Prostate gland (tissue), 2 donors: ENCODE data around the gene F8A1. TPM values are rescaled to one million over a fixed set of nuclear protein-coding genes. Genes with fewer than 3 reads are reported as not detected.
"Not testable (repeated sequence)": the region's sequence is repeated elsewhere in the genome, so short reads cannot be mapped to it uniquely, and the experiment has no call there.

Experiments used
- DNase-seq: peaks from one replicate; pipeline ENCODE4 v3.0.0-alpha.2; 2019; ENCODE audit warnings: low spot score
- H3K27ac ChIP-seq, 2 donors: fragments of 200-600 bp; sonication (generic); 2 replicates each; pipeline ENCODE4 v1.5.1; 2017 to 2019
- H3K27me3 ChIP-seq: fragments of 200-600 bp; sonication (generic); replicated peaks from 2 replicates; pipeline ENCODE4 v1.5.1; 2019; ENCODE audit not compliant: insufficient read depth
- H3K36me3 ChIP-seq, 2 donors: fragments of 200-600 bp; sonication (generic); 1 replicate in 1 of 2; 2 replicates in 1 of 2; pipeline versions ENCODE4 v1.5.1 to v1.8.1; 2017 to 2019
- H3K4me1 ChIP-seq: fragments of 200-600 bp; sonication (generic); replicated peaks from 2 replicates; pipeline ENCODE4 v1.5.1; 2019
- H3K4me3 ChIP-seq, 2 donors: fragments of 200-600 bp; sonication (generic); 2 replicates each; pipeline ENCODE4 v1.5.1; 2017 to 2019
- H3K9me3 ChIP-seq: fragments of 200-600 bp; sonication (generic); 2 replicates; pipeline ENCODE4 v1.5.1; 2017
- POLR2A ChIP-seq: fragments of 450-650 bp; IDR thresholded peaks from one replicate; pipeline ENCODE4 v1.6.1; 2016; ENCODE audit warnings: antibody characterized with exemption, mild to moderate bottlenecking
- POLR2AphosphoS5 ChIP-seq: sonication (generic); formaldehyde crosslinking; IDR thresholded peaks from one replicate; pipeline ENCODE4 v1.6.1; 2017; ENCODE audit warnings: antibody characterized with exemption
- WGBS: methylation state at CpG from one replicate; pipeline ENCODE4 v1.1.5; 2018; 5-methylcytosine and 5-hydroxymethylcytosine counted together
- intact Hi-C: fragments of 100-400 bp; cut with DNase I; formaldehyde crosslinking; loops from one replicate; pipeline ENCODE4 v1.14.2; 2022
- total RNA-seq, 2 donors: library from RNA; depleted of rRNA; stranded (reverse); fragments of >200 nt; gene quantifications; one replicate each; pipeline ENCODE4 v1.1.0, GENCODE V29; 2016
- TF ChIP-seq, protein P1 (sequence below), 4 experiments: fragments of 200-600 bp in 2 of 4; fragments of 450-650 bp in 2 of 4; sonication (generic) in 2 of 4; IDR thresholded peaks; 1 replicate in 3 of 4; 2 replicates in 1 of 4; pipeline ENCODE4 v1.5.1; 2016 to 2019; ENCODE audit warnings: antibody characterized with exemption in 4 of 4, mild to moderate bottlenecking in 2 of 4, moderate library complexity in 2 of 4

Gene F8A1
- total RNA-seq, 2 donors from 2014 or later = 12.3 TPM; not detected in 1

DNA sequence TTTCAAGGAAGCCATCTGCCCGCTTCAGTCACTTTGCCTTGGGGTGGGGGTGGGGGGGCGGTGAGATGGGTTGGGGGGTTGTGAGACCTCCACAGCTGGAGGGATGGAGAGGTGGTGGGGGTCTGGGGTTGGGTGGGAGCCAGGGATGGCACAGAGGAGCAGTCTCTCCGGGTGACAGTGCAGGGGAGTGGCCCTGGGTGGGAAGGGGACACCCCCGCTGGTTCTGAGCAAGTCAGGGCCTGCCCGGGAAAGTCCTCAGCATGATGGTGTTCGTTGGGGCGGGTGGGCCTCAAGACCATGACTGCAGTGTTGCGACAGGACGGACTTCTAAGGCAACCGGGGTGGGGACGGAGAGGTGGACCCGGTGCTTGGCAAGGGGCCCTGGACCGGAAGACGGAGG lies 606 bp upstream of the F8A1 start:
- H3K36me3 ChIP-seq, intact Hi-C loops, H3K4me1 ChIP-seq, H3K27me3 ChIP-seq, DNase-seq, H3K27ac ChIP-seq, H3K4me3 ChIP-seq, H3K9me3 ChIP-seq: not testable (repeated sequence)
- WGBS = no CpG with 5 or more reads among the region's 14 CpGs

DNA sequence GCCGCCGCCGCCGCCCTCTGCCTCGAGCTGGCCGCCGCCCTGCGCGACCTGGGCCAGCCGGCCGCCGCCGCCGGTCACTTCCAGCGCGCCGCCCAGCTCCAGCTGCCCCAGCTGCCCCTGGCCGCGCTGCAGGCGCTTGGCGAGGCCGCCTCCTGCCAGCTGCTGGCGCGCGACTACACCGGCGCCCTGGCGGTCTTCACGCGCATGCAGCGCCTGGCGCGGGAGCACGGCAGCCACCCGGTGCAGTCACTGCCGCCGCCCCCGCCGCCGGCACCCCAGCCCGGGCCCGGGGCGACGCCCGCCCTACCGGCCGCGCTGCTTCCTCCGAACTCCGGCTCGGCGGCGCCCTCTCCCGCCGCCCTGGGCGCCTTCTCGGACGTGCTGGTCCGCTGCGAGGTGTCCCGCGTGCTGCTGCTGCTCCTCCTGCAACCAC lies 650 bp downstream of the F8A1 start:
- H3K27me3 ChIP-seq, DNase-seq, H3K27ac ChIP-seq, H3K4me1 ChIP-seq, H3K9me3 ChIP-seq, H3K36me3 ChIP-seq, H3K4me3 ChIP-seq, intact Hi-C loops: not testable (repeated sequence)
- no CpG with 5 or more reads among the region's 62 CpGs for whole genome bisulfite sequencing

DNA sequence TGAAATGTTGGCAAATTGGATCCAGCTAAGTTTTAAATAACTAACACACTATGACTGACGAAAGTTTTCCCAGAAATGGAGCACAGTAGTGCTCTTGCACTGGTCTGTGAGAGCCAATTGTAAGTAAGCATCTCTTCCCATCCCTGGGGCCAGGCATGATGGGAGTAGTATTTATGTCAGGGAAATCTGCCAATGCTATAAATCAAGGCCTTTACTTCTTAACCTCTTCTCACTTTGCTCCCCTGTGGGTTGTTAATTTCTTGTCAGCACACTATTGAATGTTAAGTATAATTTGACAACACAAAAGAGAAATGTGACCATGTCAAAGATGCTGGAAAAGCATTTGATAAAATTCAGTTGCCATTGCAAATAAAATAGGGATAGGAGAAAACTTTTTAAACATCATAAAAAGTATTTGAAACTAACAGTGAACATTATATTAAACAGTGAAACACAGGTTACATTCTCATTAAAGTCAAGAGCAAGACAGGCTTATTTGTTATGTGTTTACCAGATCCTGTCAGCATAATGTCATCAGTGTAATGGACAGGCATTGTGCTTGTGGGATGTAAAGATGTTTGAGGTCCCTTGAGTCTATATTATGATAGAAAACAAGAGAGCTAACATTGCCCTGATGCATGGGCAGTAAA lies 5.0 kb downstream of the F8A1 start:
- Histone ChIP-seq H3K27ac (no peak overlapping the region), H3K27me3 (no peaks in the 10 kb centered on the region), H3K36me3 (no peaks in the 10 kb centered on the region)

DNA sequence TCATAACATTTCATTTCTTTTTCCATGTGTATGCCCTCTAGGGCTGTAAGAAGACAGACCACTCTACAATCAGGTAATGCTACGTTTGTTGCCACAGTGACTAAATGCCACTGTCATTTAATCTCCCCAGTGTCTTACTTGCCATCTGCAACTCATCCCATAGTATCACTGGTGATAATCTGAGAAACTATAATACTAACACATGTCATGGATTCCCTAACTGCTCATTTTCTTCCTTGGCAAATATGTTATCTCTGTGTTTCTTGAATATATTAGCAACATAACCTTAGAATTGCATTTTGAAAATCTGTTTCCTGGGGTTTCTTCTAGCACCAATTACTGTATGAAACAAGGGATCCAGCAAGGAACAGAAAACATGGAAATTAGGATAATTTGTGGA lies 6.1 kb downstream of the F8A1 start:
- WGBS = 91% methylated on average over 1 of the region's 1 CpG
- TF ChIP-seq POLR2A (no peak), POLR2AphosphoS5 (no peak)
- TF ChIP-seq, protein P1, sequence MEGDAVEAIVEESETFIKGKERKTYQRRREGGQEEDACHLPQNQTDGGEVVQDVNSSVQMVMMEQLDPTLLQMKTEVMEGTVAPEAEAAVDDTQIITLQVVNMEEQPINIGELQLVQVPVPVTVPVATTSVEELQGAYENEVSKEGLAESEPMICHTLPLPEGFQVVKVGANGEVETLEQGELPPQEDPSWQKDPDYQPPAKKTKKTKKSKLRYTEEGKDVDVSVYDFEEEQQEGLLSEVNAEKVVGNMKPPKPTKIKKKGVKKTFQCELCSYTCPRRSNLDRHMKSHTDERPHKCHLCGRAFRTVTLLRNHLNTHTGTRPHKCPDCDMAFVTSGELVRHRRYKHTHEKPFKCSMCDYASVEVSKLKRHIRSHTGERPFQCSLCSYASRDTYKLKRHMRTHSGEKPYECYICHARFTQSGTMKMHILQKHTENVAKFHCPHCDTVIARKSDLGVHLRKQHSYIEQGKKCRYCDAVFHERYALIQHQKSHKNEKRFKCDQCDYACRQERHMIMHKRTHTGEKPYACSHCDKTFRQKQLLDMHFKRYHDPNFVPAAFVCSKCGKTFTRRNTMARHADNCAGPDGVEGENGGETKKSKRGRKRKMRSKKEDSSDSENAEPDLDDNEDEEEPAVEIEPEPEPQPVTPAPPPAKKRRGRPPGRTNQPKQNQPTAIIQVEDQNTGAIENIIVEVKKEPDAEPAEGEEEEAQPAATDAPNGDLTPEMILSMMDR (IDR thresholded peaks at IDR 0.05) = no peak
- Histone ChIP-seq H3K9me3 (no peaks in the 10 kb centered on the region), H3K4me3 (no peak overlapping the region), H3K4me1 (no peaks in the 10 kb centered on the region), H3K27ac (no peak overlapping the region), H3K27me3 (no peaks in the 10 kb centered on the region), H3K36me3 (no peaks in the 10 kb centered on the region)
- no peak for DNase-seq
- intact Hi-C loops = no loop called here

More for the DNA sequence above, 5.0 kb downstream of the F8A1 start:
- Histone ChIP-seq H3K9me3 (no peaks in the 10 kb centered on the region), H3K4me3 (no peak overlapping the region), H3K4me1 (no peaks in the 10 kb centered on the region)
- TF ChIP-seq POLR2AphosphoS5 (no peak), POLR2A (no peak)
- intact Hi-C loops = no loop called here
- DNase-seq = no peak
- WGBS = 67% methylated on average over 1 of the region's 1 CpG

DNA sequence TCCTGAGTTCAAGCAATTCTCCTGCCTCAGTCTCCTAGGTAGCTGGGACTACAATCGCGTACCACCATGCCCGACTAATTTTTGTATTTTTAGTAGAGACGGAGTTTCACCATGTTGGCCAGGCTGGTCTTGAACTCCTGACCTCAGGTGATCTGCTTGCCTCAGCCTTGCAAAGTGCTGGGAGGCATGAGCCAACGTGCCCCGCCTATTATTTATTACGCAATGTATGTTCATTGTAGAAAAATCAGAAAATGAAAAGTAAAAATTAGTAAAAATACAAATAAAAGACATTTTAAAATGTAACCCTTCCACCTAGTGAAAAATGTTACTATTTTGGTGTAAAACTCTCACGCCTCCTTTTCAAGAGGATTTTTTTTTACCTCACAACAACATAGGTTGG lies 14.2 kb downstream of the F8A1 start:
- no peaks in the 10 kb centered on the region for H3K4me1 ChIP-seq
- no peaks in the 10 kb centered on the region for H3K27me3 ChIP-seq
- no peak for DNase-seq
- no peaks in the 10 kb centered on the region for H3K36me3 ChIP-seq
- no peak overlapping the region for H3K27ac ChIP-seq
- no peak overlapping the region for H3K4me3 ChIP-seq
- H3K9me3 ChIP-seq = no peaks in the 10 kb centered on the region
- intact Hi-C loops = no loop called here
- TF ChIP-seq, protein P1 (IDR thresholded peaks at IDR 0.05) = no peak
- TF ChIP-seq POLR2A (no peak), POLR2AphosphoS5 (no peak)
- 90% methylated on average over 8 of the region's 8 CpGs for WGBS

DNA sequence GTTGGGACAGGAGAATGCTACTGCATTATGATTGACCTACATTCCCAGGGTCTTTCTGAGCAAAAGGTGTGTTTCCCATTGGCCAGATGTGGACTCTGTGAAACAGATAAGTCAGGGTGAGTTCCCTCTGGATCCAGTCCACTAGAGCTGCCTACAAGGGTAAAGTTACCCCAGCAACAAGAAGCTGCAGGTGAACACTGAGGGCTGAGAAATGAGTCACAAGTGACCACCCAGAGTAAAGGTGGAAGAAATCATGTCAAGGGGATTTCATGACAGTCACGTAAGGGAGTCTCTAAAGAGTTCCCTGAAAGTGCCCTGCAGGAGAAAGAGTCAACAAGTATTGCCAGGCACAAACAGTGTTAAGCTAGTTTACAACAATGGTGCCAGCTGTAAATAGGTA lies 16.3 kb downstream of the F8A1 start:
- Histone ChIP-seq H3K4me1 (no peaks in the 10 kb centered on the region), H3K27ac (no peak overlapping the region), H3K9me3 (no peaks in the 10 kb centered on the region), H3K27me3 (no peaks in the 10 kb centered on the region), H3K4me3 (no peak overlapping the region), H3K36me3 (no peaks in the 10 kb centered on the region)
- TF ChIP-seq POLR2A (no peak), POLR2AphosphoS5 (no peak)
- TF ChIP-seq, protein P1 (IDR thresholded peaks at IDR 0.05) = no peak
- intact Hi-C loops = no loop called here
- DNase-seq = no peak
- WGBS = 91% methylated on average over 1 of the region's 1 CpG
